ENCODE data around the gene IRF2BP1. TPM values are rescaled to one million over a fixed set of nuclear protein-coding genes. Genes with fewer than 3 reads are reported as not detected.
A peak's percentile ranks its signal among the peaks of the same experiment; 100 is the strongest.
"Not testable (repeated sequence)": the region's sequence is repeated elsewhere in the genome, so short reads cannot be mapped to it uniquely, and the experiment has no call there.

IRF2BP1 gene
- total RNA-seq, 1 donor from 2014 or later, result 21.4 TPM

- Histone ChIP-seq H3K36me3 (no peaks in the 10 kb centered on the region), H3K4me3 (no peak overlapping the region), H3K27me3 (ENCODE audit: low read depth) (peaks cover 8% of the 10 kb centered on the region), H3K27ac (no peak overlapping the region), H3K4me1 (peaks cover 7% of the 10 kb centered on the region), H3K9me3 (no peaks in the 10 kb centered on the region)
- intact Hi-C loops (cut with DNase I), result no loop called here
- DNase-seq, result no peak
- ATAC-seq, result peak; percentile 11 to 38
- TF ChIP-seq CTCF (IDR thresholded peaks at IDR 0.05), result no peak
Observed at GRCh38 chr19:45876161-45876410, 9.9 kb downstream of the IRF2BP1 start.

GRCh38 chr19:45874620-45874966 lies 11.3 kb downstream of the IRF2BP1 start:
- DNase-seq, result no peak
- TF ChIP-seq CTCF (IDR thresholded peaks at IDR 0.05), result no peak

DNA sequence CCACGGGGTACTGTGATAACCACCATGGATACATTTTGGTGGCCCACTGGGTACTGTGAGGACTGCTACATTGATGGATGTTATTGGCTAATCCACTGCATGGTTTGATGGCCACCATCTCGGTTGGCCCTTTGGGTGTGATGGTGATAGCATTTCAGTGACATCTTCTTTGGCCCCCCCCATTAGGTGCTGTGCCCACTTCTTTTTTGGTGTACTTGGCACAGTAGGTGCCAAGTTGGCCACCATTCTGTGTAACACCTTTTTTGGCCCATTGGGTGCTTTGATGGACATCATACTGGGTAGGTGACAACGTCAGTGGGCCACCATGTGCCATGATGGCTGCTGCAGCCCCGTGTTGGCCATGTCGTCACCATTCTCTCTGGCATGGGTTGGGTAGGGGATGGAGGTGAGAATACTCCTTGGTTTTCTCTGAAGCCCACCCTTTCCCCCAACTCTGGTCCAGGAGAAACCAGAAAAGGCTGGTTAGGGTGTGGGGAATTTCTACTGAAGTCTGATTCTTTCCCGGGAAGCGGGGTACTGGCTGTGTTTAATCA lies 12.6 kb downstream of the IRF2BP1 start:
- ATAC-seq (no peak), DNase-seq (no peak)
- peaks cover 8% of the 10 kb centered on the region for H3K27me3 ChIP-seq (ENCODE audit: low read depth)
- H3K9me3 ChIP-seq, result no peaks in the 10 kb centered on the region
- no peak overlapping the region for H3K27ac ChIP-seq
- no peaks in the 10 kb centered on the region for H3K36me3 ChIP-seq
- TF ChIP-seq CTCF (IDR thresholded peaks at IDR 0.05), result no peak
- H3K4me1 ChIP-seq, result peaks cover 7% of the 10 kb centered on the region
- intact Hi-C loops (cut with DNase I), result no loop called here
- H3K4me3 ChIP-seq, result no peak overlapping the region

More at GRCh38 chr19:45874620-45874966, 11.3 kb downstream of the IRF2BP1 start:
- Histone ChIP-seq H3K4me1 (peaks cover 7% of the 10 kb centered on the region), H3K4me3 (no peak overlapping the region), H3K27ac (no peak overlapping the region), H3K27me3 (ENCODE audit: low read depth) (peaks cover 8% of the 10 kb centered on the region), H3K9me3 (no peaks in the 10 kb centered on the region), H3K36me3 (no peaks in the 10 kb centered on the region)
- intact Hi-C loops (cut with DNase I), result no loop called here
- ATAC-seq, result no peak

- no peak for TF ChIP-seq CTCF (IDR thresholded peaks at IDR 0.05)
- ATAC-seq (no peak), DNase-seq (no peak)
- intact Hi-C loops (cut with DNase I), result no loop called here
- Histone ChIP-seq H3K27me3 (ENCODE audit: low read depth) (peaks cover 8% of the 10 kb centered on the region), H3K9me3 (no peaks in the 10 kb centered on the region), H3K4me1 (peaks cover 7% of the 10 kb centered on the region), H3K36me3 (no peaks in the 10 kb centered on the region), H3K4me3 (no peak overlapping the region), H3K27ac (no peak overlapping the region)
Observed at GRCh38 chr19:45872095-45872919, 13.6 kb downstream of the IRF2BP1 start.

GRCh38 chr19:45870798-45871197 lies 15.1 kb downstream of the IRF2BP1 start:
- no peak for DNase-seq
- H3K9me3 ChIP-seq, result no peaks in the 10 kb centered on the region
- H3K27ac ChIP-seq, result no peak overlapping the region
- intact Hi-C loops (cut with DNase I), result no loop called here
- no peak for ATAC-seq
- no peaks in the 10 kb centered on the region for H3K36me3 ChIP-seq
- no peak for TF ChIP-seq CTCF (IDR thresholded peaks at IDR 0.05)
- H3K4me3 ChIP-seq, result no peak overlapping the region
- no peaks in the 10 kb centered on the region for H3K4me1 ChIP-seq
- H3K27me3 ChIP-seq (ENCODE audit: low read depth), result no peaks in the 10 kb centered on the region

DNA sequence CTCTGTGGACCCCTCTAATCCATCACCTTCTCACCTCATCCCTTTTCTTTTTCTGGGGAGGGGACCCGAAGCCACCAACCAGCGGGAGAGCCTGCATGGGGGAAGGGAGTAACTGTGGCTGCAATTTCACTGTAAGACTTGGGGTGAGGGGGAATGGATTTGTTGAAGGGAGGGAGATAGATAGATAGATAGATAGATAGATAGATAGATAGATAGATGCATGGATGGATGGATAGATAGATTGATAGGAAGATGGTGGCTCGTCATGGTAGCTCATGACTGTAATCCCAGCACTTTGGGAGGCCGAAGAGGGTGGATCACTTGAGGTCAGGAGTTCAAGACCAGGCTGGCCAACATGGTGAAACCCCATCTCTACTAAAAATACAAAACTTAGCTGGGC lies 18.7 kb downstream of the IRF2BP1 start:
- Histone ChIP-seq H3K4me1 (peaks cover 14% of the 10 kb centered on the region), H3K27me3 (ENCODE audit: low read depth) (peaks cover 14% of the 10 kb centered on the region)
- H3K27ac ChIP-seq; ATAC-seq; H3K9me3 ChIP-seq; intact Hi-C loops (cut with DNase I); H3K4me3 ChIP-seq; H3K36me3 ChIP-seq; DNase-seq: not testable (repeated sequence)
